HG03457 (cell line): ENCODE data around the gene NUP93.
"Not testable (repeated sequence)": the region's sequence is repeated elsewhere in the genome, so short reads cannot be mapped to it uniquely, and the experiment has no call there.

ENCODE experiments used
- ATAC-seq: cut with Tn5 transposase; IDR thresholded peaks from one replicate; pipeline ENCODE4 v1.9.1; 2021; ENCODE audit warnings: moderate number of reproducible peaks; ENCODE audit not compliant: unreplicated experiment

NUP93 gene

DNA sequence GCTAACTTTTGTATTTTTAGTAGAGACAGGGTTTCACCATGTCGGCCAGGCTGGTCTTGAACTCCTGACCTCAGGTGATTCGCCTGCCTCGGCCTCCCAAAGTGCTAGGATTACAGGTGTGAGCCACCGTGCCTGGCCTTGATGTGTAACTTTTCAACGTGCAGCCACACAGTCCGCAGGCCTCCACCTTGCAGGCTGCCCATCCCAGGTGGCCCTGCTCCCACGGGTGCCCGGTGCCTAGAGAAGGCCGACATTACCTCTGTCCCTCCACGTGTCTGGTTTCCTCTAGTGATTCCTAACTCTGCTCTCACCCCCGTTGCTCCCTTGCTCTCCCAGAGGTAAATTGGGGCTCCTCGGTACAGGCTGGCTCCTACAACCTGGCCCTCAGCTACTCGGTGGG is 155.0 kb downstream of the NUP93 start:
- not testable (repeated sequence) for ATAC-seq

DNA sequence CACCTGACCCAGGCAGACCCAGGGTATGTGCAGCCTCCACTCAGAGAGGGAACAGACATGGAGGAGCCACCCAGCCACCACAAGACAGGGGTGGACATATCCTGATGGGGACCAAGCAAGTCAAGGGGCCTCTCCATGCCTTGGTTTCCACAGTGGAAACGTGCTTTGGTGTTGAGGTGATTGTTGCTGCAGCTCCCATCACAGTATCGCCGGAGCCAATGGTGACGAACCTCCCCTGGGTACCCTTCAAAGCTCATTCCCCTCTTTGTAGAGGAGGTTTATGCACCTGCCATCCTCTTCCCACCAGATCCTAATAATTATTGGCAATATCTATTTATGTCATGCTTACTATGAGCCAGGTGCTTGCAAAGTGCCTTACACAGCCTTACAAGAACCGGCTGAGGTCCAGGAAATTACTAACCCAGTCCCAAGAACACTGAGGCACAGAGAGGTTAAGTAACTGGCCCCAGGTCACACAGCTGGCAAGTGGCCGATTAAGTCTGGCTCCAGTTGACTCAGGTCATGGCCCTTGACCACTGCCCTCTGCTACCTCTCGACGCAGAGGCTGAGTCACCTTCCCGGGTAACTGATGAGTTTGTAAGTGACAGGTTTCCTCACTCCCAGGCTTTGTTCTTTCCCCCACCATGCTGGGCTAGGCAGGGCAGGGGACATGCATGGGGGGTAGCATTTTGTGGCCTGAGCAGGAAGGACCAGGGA is 155.7 kb downstream of the NUP93 start:
- ATAC-seq: no peak

DNA sequence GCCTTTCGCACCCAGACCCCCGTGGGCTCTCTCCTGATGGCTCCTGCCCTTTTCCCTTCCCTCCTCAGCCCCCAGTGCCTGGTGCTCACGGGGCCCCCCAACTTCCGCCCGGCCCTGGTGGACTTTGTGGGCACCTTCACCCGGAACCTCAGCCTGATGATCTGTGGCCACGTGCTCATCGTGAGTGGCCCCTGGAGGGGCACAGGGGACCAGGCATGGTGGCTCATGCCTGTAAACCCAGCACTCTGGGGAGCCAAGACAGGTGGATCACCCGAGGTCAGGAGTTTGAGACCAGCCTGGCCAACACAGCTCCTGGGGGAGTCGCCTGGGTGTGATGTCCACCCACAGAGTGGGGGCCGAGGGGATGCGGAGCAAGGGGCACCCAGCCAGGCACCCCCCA is 156.4 kb downstream of the NUP93 start:
- ATAC-seq: no peak

DNA sequence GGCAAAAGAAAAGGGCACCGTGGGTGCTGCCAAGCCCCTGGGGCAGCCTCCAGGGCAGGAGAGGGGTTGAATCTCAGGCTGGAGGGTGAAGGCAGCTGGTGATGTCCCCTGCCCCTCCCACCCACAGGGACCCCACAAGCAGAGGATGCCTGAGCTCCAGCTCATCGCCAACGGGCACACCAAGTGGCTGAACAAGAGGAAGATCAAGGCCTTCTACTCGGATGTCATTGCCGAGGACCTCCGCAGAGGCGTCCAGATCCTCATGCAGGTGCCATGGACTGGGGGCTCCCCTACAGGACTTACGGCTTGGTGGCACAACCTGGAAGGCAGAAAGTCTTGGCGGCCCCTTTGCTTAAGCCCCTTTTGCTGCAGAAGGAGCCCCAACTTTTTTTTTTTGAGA is 156.9 kb downstream of the NUP93 start:
- ATAC-seq: no peak

DNA sequence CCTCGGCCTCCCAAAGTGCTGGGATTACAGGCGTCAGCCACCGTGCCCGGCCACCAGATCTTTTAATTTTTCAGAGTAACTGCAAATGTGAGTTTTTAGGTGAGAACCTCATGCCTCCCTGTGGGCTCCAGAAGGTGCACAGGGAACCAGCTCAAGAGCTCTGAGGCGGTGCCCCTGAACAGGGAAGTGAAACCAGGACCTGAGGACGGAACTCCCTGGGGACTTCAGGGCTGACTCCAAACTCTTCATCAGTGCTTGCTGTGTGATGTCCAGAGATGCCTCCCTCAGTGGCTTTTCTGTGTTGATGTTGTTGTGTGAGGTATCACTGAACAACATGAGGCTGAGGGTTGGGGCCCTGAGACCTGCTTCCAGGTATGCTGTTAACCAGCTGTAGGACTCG is 158.9 kb downstream of the NUP93 start:
- ATAC-seq: no peak

DNA sequence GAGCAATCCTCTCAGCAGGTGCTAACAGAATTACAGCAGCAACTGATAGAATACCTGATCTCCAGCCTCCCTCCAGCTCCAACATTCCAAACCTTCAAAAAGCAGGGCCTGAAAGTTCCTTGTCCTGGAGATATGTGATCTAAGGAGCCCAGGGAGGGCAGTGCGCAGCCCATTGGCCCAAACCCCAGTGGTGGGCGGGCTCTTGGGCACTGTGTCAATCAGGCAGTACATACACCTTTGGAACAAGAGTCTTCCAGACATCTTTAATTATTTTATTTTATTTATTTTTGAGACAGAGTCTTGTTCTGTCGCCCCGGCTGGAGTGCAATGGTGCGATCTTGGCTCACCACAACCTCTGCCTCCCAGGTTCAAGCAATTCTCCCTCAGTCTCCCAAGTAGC is 159.3 kb downstream of the NUP93 start:
- ATAC-seq: no peak

DNA sequence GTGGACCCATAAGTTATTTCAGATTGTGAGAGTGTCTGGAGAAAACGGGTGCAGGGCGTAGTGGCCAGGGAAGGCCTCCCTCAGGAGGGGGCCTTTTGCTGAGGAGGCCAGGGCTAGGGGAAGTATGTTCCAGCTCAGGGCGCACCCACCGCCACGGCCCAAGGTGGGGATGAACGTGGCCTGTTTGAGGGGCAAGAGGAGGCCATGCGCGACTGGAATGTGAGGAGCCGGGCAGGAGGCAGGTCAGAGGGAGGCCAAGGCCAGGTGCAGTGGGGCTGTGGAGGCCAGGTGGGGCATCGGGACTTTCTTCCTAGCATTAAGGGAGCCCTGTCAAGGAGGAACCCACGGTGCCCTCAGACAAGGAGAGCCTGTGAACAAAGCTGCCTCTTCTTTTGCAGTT is 161.8 kb downstream of the NUP93 start:
- ATAC-seq: no peak

DNA sequence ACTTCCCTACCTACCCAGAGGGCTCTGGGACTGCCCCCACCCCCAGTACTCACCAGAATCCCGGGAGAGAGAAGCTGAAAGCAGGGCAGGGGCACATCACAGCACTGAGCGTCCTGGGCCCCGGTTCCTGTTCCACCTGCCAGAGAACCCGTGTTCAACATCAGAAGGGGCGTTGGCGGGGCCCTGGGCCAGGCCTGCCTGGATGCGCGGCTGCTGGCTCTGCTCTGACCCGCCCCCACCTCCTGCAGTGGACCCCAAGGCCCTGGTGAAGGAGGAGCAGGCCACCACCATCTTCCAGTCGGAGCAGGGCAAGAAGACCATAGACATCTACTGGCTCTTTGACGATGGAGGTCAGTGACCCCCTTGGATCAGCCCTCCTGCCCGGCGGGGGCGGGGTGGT is 162.8 kb downstream of the NUP93 start:
- no peak for ATAC-seq

DNA sequence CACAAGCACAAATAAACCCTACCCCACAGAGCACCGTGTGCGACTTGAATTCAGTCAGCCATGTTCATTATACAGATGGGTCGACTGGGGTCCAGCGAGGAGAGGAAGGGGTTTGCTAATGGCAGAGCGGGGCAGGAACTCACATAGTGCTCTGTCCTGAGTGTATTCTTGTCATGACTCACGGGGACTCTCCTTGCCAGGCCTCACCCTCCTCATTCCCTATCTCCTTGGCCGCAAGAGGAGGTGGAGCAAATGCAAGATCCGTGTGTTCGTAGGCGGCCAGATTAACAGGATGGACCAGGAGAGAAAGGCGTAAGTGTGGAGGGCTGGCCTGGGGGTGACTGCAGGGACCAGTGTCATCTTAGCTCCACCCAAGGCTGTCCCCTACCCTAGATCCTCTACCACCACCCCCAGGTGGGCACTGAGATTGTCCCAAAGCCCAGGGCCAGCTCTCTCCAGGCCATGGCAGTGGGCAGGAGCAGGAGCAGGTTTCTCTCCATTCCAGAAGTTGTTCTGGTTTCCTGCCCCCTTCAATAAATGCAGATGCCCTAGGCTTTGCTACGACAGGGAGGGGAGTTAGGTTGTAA is 164.5 kb downstream of the NUP93 start:
- ATAC-seq: no peak

DNA sequence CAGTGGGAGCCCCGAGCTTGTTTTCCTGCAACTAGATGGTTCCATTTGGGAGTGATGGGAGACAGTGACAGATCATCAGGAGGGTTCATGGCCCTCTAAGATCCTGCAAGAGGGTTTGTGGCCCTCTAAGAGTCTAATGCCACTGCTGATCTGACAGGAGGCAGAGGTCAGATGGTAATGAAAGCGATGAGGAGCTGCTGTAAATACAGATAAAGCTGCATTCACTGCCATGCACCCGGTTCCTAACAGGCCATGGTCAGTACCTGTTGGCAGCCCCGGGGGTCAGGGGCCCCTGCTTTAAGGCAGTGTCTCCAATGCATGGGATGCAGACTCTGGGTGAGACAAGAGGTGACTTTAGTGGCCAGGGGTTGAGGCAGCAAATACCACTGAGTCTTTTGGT is 165.9 kb downstream of the NUP93 start:
- ATAC-seq: no peak

DNA sequence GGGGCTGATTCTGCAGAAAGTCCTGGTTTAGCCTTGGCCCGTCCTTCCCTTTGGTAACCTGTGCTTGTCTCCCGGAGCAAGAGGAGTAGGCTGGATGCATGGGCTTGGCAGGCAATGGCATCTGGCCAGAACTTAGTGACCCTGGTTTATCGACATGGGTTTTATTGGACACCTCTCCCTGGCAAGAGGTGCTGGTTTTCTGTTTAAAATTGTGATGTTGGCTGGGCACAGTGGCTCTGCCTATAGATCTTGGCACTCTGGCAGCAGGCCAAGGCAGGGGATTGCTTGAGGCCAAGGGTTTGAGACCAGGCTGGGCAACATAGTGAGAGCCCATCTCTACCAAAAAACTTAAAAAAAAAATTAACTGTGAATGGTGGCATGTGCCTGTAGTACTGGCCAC is 166.3 kb downstream of the NUP93 start:
- no peak for ATAC-seq

DNA sequence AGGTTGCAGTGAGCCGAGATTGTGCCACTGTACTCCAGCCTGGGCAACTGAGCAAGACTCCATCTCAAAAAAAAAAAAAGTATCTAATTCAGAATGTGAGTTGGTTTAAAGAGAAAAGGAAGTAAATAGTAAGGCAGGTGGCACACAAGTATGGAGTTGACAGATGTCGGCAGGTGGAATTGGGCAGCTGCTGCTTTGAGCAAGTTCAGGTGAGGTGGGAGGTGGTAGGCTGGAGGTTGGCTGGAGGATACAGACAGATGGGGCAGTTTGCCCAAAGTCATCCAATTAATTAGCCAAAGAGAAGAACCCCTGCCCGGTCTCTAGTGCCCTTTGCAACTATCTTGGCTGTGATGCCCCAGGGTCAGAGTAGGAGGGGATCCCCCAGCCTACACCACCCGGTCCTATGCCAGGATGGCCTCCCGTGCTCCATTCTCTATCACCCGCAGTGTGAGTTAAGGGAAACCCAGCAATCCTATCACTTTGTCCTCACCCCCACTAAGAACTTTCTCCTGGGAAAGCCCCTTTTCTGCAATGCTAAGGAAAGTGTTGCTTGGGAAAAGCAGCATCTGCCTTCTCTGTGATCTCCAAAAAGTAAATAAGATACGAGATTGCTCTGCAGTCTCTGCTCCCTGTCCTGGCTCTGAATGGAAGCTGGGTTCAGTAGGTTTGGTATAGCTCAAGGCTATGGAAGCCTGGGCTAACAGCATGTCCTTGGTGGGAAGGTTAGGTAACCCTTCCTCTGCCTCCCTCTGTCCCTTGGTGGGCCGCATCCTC is 167.3 kb downstream of the NUP93 start:
- no peak for ATAC-seq

DNA sequence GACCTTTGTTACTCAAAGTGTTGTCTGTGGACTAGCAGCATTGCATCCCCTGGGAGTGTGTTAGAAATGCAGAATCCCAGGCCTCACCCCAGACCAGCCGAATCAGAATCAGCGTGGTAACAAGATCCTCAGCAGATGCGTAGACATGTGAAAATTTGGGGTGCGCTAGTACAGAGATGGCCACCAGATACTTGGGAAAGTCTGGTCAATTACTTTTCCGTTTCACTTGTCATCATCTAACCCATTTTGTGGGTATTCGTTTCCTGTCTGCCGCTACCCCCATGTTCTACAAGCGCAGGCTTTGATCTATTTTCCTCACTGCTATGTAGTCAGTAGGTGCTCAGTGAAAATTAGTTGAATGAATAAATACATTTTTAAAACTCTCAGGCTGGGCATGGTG is 168.9 kb downstream of the NUP93 start:
- no peak for ATAC-seq
